GM18870 (cell line): ENCODE data around the gene CTIF.

ENCODE experiments used
- ATAC-seq: cut with Tn5 transposase; IDR thresholded peaks from one replicate; pipeline ENCODE4 v1.9.1; 2021; ENCODE audit warnings: moderate library complexity; ENCODE audit not compliant: unreplicated experiment

CTIF gene

DNA sequence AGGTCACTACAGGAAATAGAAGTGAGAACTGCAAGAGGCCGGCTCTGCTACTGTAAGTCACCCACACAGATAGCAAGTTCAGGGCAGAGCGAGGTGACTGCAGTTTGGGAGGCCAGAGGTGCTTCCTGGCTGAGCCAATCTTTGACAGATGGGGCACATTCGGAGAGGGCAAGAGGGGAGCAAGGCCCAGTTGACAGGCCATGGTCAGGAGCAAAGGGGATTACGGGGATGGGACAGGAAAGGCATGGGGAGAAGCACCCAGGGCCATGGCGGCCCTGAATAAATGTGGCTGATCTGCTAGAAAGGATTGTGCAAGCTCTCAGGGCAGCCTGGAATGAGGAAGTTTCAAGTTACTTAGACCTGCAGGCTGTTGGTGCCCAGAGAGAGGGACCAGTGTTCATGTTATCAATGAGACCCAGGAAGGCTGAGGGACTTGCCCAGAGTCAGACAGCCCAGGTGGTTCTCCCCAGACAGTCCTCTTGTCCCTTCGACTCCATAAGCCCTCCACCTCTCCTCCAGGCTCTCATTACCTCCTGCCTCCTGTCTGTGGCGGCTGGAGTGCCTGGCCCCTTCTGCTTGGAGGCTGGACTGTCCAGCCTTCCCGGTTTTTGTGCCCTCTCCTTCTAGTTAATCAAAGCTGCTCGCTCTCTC is 123.3 kb downstream of the CTIF start:
- no peak for ATAC-seq

- no peak for ATAC-seq
Measured at GRCh38 chr18:48663096-48663930, 124.5 kb downstream of the CTIF start.

- no peak for ATAC-seq
Measured at GRCh38 chr18:48663931-48664847, 125.4 kb downstream of the CTIF start.

- no peak for ATAC-seq
Measured at GRCh38 chr18:48665654-48666053, 126.8 kb downstream of the CTIF start.

DNA sequence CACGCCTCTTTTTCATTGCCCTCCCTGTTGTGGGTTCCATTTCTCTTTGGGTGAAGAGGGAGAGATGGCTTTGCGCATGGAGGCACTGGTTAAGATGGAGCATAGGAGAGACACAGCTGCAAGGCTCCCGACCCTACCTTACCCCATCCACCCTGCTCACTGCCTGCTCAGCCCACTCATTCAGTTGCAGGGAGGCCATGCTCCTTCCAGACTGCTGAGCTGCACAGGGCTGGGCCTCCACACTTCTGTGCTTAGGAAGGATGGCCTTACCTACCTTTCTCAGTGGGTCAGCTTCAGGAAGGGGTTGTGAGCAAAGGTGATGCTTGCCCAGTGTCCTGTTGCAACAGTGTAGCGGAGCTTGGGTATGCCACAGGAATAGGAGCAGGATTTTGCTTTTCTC is 127.8 kb downstream of the CTIF start:
- ATAC-seq = no peak

GRCh38 chr18:48667276-48668254 is 128.7 kb downstream of the CTIF start:
- ATAC-seq = no peak

- ATAC-seq = no peak
Measured at GRCh38 chr18:48668466-48669179, 129.8 kb downstream of the CTIF start.

DNA sequence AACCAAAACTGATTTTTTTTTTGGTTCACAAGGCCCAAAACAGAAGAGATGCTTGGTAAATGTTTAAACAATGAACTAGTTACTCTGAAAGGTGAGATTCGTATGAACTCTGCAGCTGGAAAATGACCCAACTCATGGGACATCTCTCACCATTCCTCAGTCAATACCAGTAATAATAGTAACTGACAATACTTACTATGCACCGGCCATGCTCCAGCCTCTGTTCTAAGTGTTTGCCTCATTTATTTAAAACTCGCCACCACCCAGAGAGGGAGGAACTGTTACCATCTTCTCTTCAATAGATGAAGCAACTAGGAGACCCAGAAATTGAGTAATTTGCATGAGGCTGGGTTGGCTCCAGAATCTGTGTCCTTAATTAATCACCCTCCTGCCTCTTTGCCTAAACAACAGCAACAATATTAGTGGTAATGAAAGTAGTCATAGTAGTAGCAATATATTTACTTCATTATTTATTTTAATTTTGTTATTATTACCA is 130.4 kb downstream of the CTIF start:
- ATAC-seq = no peak

GRCh38 chr18:48669991-48670750 is 131.3 kb downstream of the CTIF start:
- no peak for ATAC-seq

DNA sequence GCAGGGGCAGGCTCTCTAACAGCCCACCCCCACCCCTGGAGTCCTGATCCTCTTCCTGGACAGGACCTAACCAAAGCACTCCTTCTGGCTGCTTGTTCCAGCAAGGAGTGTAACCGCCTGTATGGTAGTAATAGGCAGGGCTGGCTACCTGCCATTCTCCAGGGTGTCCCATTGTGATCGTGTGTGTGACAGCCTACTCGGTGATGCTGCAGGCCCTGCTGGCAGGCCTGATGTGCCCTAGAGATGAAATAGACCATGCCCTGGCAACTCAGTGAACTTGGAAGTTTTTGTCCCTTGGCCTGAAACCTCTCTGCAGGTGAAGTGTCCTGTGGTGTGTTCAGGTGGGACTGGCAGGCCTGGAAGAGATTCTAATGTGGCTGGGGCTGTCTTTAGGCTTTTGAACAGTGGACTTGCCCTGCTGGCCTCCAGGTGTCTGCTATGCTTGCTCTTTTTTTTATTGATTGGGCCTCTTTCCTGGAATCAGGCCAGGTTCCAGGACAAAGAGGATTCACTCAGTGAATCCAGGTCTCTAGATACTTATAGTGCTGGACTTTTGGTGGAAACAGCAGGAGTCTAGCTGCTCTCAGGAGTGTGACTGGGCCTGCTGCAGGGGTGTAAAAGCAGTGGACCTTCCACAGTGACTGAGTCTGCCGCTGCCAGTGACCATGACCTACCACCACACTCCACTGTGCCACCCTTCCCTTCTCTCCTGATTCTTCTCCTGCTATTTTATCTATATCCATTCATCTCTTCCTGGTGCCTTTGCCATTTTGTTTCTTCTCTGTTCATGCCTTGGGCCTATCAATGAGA is 132.1 kb downstream of the CTIF start:
- ATAC-seq = no peak

DNA sequence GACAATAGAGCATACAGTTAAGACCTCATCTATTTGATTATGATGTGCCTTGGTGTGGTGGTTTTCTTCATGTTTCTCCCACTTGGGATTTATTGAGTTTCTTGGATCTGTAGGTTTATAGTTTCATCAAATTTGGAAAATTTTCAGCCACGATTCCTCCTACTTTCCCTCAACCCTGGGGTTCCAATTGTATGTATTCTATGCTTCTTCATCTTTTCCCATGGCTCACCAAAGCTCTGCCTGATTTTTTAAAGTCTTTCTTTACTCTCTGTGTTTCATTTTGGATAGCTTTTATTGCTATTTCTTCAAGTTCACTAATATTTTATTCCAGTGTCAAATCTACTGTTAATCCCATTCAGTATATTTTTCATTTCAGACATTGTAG is 132.7 kb downstream of the CTIF start:
- no peak for ATAC-seq

- no peak for ATAC-seq
Measured at GRCh38 chr18:48672671-48673340, 134.0 kb downstream of the CTIF start.

DNA sequence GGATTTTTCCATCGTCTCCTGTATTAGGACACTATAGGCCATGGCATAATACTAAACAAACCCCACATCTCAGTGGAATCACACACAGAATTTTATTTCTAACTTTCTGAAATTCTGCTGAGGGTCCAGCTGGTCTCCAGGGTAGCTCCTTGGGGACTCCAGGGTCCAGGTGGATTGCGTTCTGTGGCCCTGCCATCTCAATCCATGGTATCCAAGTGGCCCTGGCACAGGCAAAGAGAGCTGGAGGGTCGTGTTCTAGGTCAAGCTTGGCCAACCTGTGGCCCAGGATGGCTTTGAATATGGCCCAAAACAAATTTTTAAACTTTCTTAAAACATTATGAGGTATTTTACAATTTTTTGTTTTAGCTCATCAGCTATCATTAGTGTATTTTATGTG is 134.6 kb downstream of the CTIF start:
- no peak for ATAC-seq

- no peak for ATAC-seq
Measured at GRCh38 chr18:48673853-48674721, 135.3 kb downstream of the CTIF start.

GRCh38 chr18:48674758-48675351 is 136.0 kb downstream of the CTIF start:
- no peak for ATAC-seq

DNA sequence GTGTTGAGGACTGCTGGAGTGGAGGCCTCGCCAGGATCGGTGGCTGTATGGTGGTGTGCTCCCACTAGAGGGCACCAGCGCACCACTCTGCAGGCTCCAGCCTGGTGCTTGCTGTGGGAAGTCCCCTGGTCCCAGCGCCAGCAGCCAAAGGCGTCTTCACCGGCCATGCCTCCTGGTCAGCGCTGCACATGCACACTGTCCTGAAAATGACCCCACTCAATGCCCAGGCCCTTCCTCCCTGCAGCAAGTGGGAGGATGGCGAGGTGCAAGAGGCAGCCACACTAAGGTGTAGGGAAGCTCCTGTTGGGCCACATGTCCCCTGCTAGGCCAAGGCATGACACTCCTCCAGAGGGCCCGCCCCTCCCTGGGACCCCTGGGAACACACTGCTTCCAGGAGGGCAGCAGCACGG is 136.5 kb downstream of the CTIF start:
- peak; percentile 73 for ATAC-seq
